GF-D8 (cell line): Measurements from ENCODE around the gene GIPR.
"Not testable (repeated sequence)": the region's sequence is repeated elsewhere in the genome, so short reads cannot be mapped to it uniquely, and the experiment has no call there.

Source experiments
- DNase-seq: peaks from one replicate; lab custom pipeline; 2025; lab: John Stamatoyannopoulos, UW

The GIPR gene, protein sequence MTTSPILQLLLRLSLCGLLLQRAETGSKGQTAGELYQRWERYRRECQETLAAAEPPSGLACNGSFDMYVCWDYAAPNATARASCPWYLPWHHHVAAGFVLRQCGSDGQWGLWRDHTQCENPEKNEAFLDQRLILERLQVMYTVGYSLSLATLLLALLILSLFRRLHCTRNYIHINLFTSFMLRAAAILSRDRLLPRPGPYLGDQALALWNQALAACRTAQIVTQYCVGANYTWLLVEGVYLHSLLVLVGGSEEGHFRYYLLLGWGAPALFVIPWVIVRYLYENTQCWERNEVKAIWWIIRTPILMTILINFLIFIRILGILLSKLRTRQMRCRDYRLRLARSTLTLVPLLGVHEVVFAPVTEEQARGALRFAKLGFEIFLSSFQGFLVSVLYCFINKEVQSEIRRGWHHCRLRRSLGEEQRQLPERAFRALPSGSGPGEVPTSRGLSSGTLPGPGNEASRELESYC

DNA sequence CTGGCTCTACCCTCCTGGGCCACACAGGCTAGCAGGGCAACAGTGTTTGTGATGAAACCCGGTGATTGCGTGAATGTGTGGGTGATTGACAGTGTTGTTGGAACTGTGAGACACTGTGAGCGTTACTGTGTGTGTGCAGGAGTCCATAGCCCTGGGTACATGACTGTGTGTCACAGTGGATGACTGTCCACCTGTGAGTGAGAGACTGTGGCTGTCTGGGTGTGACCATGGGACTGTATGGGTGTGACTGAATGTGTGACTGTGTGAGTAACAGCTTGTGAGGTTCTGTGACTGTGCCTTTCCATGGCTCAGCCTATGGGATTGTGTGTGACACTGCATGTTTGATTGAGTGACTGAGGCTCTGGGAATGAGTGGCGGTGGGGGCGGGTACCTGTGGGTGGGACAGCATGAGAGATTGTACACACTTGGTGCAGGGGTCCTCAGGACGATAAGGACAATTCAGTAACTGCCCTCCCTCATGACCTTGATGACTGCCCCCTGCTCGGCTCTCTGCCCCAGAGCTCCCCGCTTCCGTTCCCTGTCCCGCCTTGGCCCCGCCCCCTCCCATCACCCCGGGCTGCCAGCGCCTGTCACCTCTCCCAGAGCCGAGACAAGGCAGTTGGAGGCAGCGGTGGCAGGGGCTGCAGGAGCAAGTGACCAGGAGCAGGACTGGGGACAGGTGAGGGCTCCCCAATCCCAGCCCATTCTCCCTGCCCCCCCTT is at the start of gene GIPR:
GIPR (plus strand) TSS at position 602 of the 722 bp plus-strand sequence. CDS start 1,300 bp downstream, outside the sequence.
- no peak for DNase-seq

DNA sequence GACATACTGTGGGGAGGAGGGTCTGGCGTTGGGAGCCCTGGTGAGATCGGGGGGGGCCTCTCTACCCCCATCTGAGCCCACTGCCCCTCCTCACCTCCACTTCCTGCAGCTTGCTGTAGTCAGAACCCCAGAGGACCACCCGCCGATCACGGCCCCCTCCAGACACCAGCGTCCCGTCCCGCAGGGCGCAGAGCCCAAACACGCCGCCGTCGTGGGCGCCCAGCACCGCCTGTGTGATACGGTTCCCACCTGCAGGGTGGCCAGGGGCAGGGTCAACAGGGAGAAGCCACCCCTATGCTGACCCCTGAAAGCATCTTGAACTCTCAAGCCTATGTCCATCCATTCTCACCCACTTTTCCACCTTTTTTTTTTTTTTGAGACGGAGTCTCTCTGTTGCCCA is 46.6 kb upstream of the GIPR start:
- no peak for DNase-seq

DNA sequence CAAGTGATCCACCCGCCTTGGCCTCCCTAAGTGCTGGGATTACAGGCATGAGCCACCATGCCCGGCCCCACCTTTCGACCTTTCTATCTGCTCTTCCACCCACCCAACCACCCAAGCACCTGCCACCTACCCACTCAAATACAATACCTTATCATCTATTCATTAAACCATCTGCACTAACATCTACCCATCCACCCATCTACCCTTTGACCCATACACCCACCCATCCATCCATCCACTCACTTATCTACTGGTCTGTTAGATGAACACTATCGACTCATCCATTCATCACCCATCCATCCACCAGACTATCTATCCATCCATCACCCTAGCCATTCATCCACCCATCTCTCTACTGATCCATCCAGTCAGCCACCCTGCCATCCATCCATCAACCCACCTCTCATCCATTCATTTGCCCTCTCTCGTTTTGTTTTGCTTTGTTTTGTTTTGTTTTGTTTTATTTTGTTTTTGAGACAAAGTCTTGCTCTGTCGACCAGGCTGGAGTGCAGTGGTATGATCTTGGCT is 46.0 kb upstream of the GIPR start:
- no peak for DNase-seq

DNA sequence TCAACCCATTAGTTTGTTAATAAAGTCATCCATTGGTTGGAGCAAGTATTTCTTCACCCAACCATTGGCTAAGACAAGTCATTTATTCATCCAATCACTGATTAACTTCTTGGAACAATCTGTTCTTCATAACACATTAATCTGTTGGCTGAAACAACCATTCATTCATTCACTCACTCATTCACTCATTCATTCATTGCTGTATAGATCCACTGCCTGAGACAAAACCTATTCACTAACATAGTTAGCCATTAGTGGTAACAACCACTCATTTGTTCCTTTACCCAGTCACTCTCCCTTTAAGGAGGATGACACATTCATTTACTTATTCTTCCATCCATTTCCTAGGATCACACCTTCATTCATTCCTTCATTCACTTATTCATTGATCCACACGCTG is 44.0 kb upstream of the GIPR start:
- no peak for DNase-seq

DNA sequence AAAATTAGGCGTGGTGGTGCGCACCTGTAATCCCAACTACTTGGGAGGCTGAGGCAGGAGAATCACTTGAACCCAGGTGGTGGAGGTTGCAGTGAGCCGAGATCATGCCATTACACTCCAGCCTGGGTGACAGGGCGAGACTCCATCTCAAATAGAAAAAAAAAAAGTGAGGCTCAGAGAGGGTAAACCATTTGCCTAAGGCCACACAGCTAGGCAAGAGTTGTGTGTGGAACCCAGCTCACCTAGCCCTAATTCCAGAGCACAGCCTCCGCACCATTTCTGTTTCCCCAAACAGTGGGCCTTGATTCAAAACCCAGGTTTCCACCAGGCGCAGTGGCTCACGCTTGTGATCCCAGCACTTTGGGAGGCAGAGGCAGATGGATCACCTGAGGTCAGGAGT is 39.8 kb upstream of the GIPR start:
- not testable (repeated sequence) for DNase-seq

DNA sequence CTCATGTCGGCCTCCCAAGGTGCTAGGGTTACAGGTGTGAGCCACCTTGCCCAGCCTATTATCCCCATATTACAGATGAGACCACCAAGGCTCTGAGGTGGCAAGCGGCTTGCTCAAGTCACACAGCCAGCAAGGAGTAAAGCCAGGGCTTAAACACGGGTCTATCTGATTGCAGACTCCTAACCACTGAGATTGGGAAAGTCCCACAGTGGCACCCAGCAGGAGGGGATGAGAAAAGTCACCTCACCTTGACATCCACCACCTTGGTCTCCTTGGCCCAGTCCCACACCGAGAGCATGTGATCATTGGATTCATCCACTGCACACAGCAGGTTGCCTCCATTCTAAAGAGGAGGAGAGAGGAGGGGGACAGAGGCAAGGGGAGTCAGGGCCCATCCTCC is 38.3 kb upstream of the GIPR start:
- DNase-seq = no peak

DNA sequence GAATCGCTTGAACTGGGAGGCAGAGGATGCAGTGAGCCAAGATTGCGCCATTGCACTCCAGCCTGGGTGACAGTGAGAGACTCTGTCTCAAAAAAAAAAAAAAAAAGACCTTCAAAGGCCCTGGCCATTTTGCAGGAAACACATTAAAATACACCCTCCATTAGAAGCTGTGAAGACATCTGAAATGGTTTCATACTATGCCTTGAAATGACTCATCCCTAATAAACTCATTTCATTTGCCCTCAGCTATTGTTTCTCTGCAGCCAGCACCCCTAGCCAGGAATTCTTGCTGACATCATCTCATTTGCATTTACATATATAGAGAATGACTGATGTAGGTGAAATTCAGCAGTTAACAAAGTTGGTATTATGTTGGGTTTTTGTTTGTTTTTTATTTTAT is 37.6 kb upstream of the GIPR start:
- no peak for DNase-seq

DNA sequence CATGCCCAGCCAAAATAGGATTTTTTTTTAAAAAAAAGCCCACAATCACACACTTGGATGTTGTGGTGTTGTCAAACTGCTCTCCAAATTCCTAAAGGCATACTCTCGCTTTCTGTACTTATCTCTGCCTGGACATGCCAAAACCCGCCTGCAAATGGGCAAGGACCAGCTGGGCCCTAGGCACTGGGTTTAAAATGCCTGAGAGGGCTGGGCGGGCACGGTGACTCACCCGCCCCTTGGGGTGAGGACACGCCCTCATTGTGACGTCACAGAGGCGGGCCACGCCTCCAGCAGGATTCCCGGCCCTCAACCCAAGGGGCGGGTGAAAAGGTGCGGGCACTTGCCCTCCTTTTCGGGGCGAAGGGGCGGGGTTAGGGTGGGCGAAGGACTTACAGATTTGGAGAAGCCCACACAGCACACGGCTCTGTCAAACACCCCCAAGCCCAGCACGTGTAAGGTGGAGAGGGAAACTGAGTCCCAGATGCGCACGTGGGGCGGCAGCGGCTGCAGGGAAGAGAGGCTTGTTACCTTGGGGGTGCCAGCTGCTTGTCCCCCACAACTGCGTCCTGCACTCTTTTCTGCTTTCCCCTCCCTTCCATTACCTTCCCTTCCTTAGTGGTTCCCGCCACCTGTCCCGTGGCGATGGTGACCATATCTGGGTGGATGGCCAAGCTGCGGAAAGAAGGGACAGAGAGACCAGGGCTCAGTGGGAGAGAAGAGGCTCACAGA is 35.4 kb upstream of the GIPR start:
- DNase-seq = no peak

DNA sequence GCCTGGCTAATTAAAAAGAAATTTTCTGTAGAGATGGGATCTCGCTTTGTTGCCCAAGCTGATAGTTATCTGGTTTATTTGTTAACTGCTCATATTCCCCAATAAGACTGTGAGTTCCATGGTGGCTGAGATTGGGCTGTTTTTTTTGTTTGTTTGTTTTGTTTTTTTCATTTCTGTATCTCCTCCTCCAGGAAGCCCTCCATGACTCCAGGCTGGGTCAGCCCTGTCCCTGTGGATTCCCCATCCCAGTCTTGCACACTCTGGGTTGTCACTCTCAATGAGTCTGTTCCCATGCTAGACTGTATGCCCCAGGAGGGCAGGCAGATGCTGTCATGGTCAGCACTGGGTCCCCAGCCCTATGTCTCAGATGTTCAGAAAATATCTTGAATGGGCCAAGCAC is 31.7 kb upstream of the GIPR start:
- no peak for DNase-seq

DNA sequence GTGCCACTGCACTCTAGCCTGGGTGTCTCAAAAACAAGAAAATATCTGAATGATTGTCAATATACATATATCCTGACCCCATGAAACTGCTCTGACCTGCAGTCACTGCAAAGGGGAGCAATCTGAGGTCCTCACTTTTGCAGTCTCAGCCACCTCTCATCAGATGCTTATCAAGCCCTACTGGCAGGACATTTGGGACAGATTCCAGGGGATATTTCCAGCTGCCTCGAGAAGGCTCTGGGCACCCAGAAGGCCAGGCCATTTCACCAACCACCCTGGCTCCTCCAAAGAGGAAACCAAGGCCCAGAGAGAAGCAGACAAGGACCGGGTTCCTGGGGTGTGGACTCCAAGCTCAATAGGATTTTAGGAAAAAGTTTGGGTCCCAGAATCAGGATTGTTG is 31.1 kb upstream of the GIPR start:
- no peak for DNase-seq

DNA sequence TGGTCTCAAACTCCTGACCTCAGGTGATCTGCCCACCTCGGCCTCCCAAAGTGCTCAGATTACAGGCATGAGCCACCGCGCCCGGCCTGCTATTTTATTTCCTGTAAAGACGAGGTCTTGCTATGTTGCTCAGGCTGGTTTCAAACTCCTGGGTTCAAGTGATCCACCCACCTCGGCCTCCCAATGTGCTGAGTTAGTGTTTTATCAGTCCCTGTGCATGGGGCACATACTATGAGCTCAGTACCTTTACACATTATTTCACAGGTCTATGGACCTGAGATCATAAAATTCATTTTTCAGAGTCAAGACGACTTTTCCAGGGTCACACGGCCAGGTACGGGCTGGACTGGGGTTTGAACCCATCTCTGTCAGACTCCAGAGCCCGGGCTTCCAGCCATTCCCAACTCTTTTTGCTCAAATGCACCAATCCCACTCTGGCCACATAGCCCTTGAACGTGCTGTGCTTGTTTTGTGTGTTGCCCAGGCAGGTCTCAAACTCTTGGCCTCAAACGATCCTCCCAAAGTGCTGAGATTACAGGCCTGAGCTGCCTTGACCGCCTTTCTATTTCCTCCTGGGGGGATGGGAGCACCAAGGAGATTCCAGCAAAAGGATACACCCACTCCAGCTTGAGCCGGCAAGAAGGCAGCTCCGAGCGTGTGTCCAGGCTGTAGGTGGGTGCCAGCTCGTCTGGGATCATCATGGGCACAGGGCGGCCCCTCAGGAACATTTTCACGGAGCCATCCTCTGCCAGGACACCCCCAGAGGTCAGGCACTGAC is 29.9 kb upstream of the GIPR start:
- DNase-seq = no peak

DNA sequence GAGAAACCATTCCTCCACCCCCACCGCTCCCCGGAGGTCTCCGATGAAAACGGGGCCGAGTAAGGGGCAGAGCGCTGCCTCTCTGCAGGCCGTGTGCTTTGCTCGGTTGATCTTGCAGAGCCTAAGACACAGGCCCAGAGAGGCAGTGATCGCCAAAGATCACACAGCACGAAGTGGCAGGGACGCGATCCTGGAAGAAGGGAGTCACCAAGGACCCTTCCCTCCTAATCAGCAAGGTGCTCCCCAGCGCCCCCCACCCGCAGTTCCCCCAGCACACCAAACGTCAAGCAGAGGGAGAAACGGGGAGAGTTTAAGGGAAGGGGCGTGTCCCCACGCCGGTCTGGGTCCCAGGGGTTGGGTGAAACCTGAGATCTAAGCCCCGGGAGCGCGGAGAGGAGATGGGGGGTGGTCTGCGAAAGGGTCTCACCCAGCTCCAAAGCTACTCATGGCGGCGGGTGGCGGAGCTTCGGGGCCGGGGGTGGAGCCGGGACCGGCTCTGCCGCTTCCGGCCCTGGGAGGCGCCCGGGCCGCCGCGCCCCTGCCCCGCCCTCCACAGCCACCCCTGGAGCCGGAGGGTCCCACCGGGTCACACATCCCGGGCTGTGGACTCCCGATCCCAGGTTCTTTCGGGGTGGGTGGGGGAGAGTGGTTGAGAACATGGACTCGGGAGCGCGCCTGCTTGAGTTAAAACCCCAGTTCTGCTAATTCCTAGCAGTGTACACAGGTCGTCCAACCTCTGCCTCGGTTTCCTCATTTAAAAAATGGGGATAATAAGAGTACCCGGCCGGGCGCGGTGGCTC is 28.9 kb upstream of the GIPR start, which contains the start of gene EML2:
EML2 (minus strand) TSS at position 468 of the 800 bp plus-strand sequence; CDS start at position 447, 21 bp downstream.
- DNase-seq = no peak

DNA sequence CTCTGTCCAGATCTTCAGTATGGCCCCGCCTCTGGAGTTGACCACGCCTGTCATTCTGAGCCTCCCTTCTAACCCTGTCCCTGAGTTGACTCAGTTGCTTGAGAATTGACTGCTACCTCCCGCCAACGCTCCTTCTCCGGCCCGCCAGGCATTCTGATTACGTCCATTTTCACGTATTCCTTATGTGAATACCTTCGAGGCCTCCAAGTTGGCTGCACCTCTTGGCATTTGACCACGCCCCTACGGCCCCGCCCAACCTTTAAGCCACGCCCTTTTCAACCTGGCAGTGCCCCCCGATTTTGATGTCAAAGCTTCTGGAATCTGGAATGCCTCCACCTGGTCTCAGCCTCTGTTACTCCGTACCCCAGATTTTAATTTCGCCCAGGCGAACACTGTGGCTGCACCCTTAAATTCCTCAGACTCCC is 27.2 kb upstream of the GIPR start:
- DNase-seq = no peak

DNA sequence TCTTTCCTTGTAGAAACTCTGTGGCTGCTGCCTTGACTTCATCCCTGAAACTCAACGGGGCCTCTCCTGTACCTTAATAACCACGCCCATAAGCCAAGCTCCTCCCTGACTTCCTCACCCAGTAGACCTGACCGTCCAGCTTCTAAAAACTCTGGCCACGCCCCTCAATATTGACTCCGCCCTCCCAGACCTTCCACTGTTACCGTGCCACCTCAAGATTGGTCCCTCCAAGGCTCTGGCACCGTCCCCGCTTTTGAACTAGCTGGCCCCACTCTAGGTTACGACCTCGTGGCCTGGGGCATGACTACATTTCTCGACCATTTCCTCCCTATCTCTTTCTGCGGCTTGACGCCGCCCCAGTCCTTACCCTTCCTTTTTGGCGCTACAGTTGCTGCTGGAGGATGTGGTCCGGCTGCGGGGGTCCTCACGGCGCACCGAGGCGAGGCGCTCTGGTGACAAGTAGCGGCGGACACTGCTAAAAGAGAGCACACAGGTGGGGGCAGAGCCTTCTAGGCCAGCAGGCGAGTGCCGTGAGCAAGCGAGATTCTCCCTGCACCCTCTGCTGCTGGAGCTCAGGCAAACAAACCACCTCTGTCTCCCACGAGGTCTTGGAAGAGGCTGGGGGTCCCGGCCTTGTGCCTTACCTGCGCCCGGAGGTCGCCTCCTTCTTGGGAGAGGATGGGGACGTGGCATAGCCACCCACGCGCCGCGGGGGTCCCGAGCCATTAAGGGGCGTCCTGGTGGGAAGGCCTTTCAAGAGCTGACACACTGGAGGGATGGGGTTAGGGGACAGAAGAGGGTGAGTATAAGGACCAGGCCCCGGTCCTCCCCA is 26.5 kb upstream of the GIPR start:
- peak; percentile 89 for DNase-seq

DNA sequence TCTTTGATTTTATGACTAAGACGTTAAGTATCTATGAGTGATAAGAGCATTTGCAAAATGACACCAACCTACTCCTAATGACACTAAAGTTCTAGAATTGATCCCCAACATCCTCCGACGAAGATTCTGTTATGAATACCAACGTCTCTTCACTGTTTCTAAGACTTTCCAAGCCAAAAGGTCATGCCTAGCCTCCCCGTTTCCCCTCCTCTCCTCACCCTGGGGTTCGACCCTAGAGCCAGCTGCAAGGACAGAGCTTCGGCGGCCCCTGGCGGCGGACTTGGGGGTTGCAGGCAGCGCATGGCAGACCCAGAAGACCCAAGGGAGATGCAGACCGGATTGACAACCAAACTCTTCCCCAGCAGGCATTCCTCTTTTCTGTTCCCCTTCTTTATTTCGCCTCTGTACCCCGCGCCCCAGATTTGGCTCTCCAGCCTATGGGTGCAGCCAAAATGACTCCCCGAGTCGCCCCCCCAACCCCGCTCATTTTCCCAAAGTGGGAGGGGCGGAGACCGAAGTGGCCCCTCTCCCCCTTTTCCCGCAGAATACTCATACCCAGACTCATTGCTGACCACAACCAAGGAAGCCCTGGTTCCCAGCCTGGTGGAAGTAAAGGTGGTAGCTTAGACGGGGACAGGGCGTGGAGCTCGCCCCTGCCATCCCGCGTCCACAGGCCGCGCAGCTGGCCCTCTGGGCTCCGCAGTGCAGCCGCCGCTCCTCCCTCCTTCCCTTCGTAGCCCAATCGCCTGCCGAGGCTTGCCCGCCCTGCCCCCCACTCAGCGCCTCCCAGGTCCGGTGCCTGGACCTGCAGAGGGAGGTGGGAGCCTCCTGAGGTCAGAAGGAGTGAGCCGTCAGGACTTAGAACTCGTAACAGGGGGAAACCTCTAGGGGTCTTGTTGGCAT is 24.7 kb upstream of the GIPR start:
- peak; percentile 48 for DNase-seq

DNA sequence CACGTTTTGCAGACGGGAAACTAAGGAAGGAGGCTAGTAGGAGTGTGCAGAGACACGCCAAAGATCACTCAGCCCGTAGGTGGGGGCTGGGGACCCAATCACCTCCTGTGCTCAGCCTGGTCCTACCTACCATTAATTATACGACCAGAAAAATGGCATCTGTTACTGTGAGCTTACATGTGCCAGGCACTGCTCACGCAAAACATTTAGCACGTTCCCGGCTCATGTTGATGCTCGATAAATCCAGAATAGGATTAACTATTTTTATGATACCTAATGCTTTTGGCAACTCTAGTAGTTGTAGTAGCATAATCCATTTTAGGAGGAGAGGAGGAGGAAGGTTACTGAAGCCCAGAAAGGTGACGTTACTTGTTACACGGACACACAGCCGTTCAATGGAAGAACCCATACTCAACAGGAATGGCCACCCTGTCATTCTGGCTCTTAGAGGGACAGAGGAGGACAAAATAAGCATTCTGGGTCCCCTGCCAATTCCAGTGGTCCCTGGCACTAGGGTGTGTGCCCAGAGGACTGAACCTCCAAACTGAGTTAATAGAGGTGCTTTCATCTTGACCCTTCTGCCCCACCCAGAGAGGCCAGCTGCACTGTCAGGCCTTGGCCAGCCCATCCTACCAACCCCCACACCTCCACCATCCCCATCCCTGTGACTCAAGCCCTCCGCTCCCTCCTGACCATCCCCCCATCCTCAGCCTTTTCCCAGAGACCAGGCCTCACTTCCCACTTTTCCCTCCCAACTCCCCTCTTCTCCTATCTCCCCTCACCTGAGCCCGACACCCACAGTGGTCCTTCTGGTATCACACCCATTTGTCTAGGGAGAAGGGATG is 23.9 kb upstream of the GIPR start:
- DNase-seq = no peak

DNA sequence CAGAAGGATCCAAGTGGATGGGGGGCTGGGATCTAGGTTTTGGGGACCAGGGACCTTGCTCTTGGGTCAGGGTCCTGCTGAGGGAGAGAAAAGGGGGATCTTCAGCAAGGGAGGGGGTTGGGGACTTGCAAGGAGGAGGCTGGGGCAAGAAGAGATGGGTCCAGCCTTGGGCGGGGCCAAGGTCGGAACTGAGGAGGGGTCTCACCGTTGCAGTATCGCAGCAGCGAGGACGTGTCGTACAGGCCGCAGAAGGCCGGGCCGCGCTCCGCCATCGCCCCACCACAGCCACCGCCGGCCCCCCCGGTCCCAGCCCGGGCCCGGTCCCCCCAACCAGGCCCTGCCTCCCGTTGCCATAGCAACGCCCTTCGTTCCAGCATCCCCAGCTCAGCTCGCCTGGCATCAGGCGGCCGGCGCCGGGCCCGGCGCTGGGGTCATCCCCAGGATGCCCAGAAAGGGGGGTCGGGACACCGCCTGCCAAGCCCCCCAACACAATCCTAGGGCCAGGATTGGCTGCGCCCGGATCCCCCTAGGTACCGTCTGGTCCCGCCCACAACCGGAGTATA is 22.9 kb upstream of the GIPR start:
- no peak for DNase-seq
